ENCODE results near the gene KIAA0825. TPM values are rescaled to one million over a fixed set of nuclear protein-coding genes. Genes with fewer than 3 reads are reported as not detected.

Gene KIAA0825
- polyA plus RNA-seq, 3 donors, result 0.56 to 1.3 (median 0.89) TPM

- Histone ChIP-seq H3K9me3 (replicated peaks in 1 of 2; ENCODE audit: control insufficient read depth in 1 of 2, insufficient read depth in 1 of 2, low read length in 2 of 2) (no peaks in the 10 kb centered on the region), H3K27ac (ENCODE audit: low read depth in 1 of 2, low read length in 2 of 2) (no peak overlapping the region), H3K27me3 (ENCODE audit: control insufficient read depth in 2 of 2, insufficient read depth in 2 of 2, low read length in 2 of 2) (no peaks in the 10 kb centered on the region), H3K4me3 (replicated peaks in 1 of 3; ENCODE audit: low read depth in 2 of 3, low read length in 3 of 3) (no peak overlapping the region), H3K4me1 (ENCODE audit: control insufficient read depth in 1 of 2, insufficient read depth in 2 of 2, low read length in 2 of 2) (peaks cover 13 to 19% of the 10 kb centered on the region in 2 donors), H3K79me2 (ENCODE audit: insufficient read depth, low read length) (no peaks in the 10 kb centered on the region), H3K36me3 (replicated peaks in 1 of 2; ENCODE audit: control insufficient read depth in 1 of 2, insufficient read depth in 2 of 2, low read length in 2 of 2) (no peaks in the 10 kb centered on the region), H3K4me2 (replicated peaks; ENCODE audit: extremely low read depth, low read length, poor library complexity, severe bottlenecking) (no peak overlapping the region), H3K9ac (ENCODE audit: insufficient read depth, low read length, poor library complexity, severe bottlenecking) (no peak overlapping the region), H2AFZ (ENCODE audit: insufficient read depth, low read depth, low read length, poor library complexity, severe bottlenecking) (no peak overlapping the region), H4K20me1 (ENCODE audit: insufficient read depth, low read length) (no peaks in the 10 kb centered on the region)
- no peaks in the 10 kb centered on the region for H3K36me3 Mint-ChIP-seq
- H3K9me3 Mint-ChIP-seq, result peaks cover 0 to 8% (median 0%) of the 10 kb centered on the region in 7 donors
- TF ChIP-seq, protein P1, sequence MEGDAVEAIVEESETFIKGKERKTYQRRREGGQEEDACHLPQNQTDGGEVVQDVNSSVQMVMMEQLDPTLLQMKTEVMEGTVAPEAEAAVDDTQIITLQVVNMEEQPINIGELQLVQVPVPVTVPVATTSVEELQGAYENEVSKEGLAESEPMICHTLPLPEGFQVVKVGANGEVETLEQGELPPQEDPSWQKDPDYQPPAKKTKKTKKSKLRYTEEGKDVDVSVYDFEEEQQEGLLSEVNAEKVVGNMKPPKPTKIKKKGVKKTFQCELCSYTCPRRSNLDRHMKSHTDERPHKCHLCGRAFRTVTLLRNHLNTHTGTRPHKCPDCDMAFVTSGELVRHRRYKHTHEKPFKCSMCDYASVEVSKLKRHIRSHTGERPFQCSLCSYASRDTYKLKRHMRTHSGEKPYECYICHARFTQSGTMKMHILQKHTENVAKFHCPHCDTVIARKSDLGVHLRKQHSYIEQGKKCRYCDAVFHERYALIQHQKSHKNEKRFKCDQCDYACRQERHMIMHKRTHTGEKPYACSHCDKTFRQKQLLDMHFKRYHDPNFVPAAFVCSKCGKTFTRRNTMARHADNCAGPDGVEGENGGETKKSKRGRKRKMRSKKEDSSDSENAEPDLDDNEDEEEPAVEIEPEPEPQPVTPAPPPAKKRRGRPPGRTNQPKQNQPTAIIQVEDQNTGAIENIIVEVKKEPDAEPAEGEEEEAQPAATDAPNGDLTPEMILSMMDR (IDR thresholded peaks at IDR 0.05), result no peak
- H3K27me3 Mint-ChIP-seq (ENCODE audit: low read depth in 3 of 3), result no peaks in the 10 kb centered on the region
- intact Hi-C loops (cut with micrococcal nuclease), result no loop called here
- H3K27ac Mint-ChIP-seq, result no peak overlapping the region
- DNase-seq, result no peak
- H3K4me1 Mint-ChIP-seq, result peaks cover 16% of the 10 kb centered on the region
- no peak overlapping the region for H3K4me3 Mint-ChIP-seq
Observed at GRCh38 chr5:94423411-94423810, 195.0 kb downstream of the KIAA0825 start.

GRCh38 chr5:94422812-94423211, 195.6 kb downstream of the KIAA0825 start:
- Histone ChIP-seq H3K4me2 (replicated peaks; ENCODE audit: extremely low read depth, low read length, poor library complexity, severe bottlenecking) (no peak overlapping the region), H3K27ac (ENCODE audit: low read depth in 1 of 2, low read length in 2 of 2) (no peak overlapping the region), H3K27me3 (ENCODE audit: control insufficient read depth in 2 of 2, insufficient read depth in 2 of 2, low read length in 2 of 2) (no peaks in the 10 kb centered on the region), H3K4me1 (ENCODE audit: control insufficient read depth in 1 of 2, insufficient read depth in 2 of 2, low read length in 2 of 2) (peaks cover 13 to 19% of the 10 kb centered on the region in 2 donors), H3K9ac (ENCODE audit: insufficient read depth, low read length, poor library complexity, severe bottlenecking) (no peak overlapping the region), H3K79me2 (ENCODE audit: insufficient read depth, low read length) (no peaks in the 10 kb centered on the region), H3K4me3 (replicated peaks in 1 of 3; ENCODE audit: low read depth in 2 of 3, low read length in 3 of 3) (no peak overlapping the region), H3K9me3 (replicated peaks in 1 of 2; ENCODE audit: control insufficient read depth in 1 of 2, insufficient read depth in 1 of 2, low read length in 2 of 2) (no peaks in the 10 kb centered on the region), H4K20me1 (ENCODE audit: insufficient read depth, low read length) (no peaks in the 10 kb centered on the region), H2AFZ (ENCODE audit: insufficient read depth, low read depth, low read length, poor library complexity, severe bottlenecking) (no peak overlapping the region), H3K36me3 (replicated peaks in 1 of 2; ENCODE audit: control insufficient read depth in 1 of 2, insufficient read depth in 2 of 2, low read length in 2 of 2) (no peaks in the 10 kb centered on the region)
- intact Hi-C loops (cut with micrococcal nuclease), result no loop called here
- Mint-ChIP-seq H3K27me3 (ENCODE audit: low read depth in 3 of 3) (no peaks in the 10 kb centered on the region), H3K36me3 (no peaks in the 10 kb centered on the region), H3K4me3 (no peak overlapping the region), H3K4me1 (peaks cover 16% of the 10 kb centered on the region), H3K9me3 (peaks cover 0 to 4% (median 0%) of the 10 kb centered on the region in 7 donors), H3K27ac (peak overlapping the region in 2 of 7 donors; percentile 10 to 68)
- TF ChIP-seq, protein P1 (IDR thresholded peaks at IDR 0.05), result no peak
- peak; percentile 27 to 81 (median 48) for DNase-seq
- 100% methylated on average over 1 of the region's 3 CpGs for WGBS (ENCODE audit: insufficient coverage)

Data from CD14-positive monocyte (primary cell).